ENCODE results near the gene PSAT1. TPM values are rescaled to one million over a fixed set of nuclear protein-coding genes. Genes with fewer than 3 reads are reported as not detected.

Gene PSAT1
- total RNA-seq, 4 donors from 2014 or later, result 3.0 to 36.2 (median 4.9) TPM

DNA sequence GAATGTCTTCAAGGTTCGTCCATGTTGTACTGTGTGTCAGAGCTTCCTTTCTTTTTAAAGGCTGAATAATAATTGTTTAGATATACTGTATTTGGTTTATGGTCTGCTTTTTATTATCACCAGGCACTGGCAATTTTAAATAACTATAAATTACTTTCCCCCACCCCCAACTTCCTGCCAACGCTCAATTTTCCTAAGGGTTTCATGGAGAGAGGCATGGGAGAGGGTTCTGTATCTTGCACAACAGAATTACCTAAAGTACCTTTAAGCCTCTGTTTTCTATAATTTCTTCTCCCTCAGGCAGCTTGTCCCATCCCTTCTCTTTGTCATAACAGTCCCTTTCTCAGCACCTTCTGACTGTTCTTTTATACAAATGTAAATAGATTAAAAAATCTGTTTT is 10.4 kb downstream of the PSAT1 start:
- DNase-seq (ENCODE audit: low spot score) (no peak), ATAC-seq (ENCODE audit: low FRiP score) (no peak)
- TF ChIP-seq, protein P1, sequence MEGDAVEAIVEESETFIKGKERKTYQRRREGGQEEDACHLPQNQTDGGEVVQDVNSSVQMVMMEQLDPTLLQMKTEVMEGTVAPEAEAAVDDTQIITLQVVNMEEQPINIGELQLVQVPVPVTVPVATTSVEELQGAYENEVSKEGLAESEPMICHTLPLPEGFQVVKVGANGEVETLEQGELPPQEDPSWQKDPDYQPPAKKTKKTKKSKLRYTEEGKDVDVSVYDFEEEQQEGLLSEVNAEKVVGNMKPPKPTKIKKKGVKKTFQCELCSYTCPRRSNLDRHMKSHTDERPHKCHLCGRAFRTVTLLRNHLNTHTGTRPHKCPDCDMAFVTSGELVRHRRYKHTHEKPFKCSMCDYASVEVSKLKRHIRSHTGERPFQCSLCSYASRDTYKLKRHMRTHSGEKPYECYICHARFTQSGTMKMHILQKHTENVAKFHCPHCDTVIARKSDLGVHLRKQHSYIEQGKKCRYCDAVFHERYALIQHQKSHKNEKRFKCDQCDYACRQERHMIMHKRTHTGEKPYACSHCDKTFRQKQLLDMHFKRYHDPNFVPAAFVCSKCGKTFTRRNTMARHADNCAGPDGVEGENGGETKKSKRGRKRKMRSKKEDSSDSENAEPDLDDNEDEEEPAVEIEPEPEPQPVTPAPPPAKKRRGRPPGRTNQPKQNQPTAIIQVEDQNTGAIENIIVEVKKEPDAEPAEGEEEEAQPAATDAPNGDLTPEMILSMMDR (IDR thresholded peaks at IDR 0.05), result no peak

GRCh38 chr9:78309066-78309465 is 12.1 kb downstream of the PSAT1 start:
- TF ChIP-seq, protein P1 (IDR thresholded peaks at IDR 0.05), result no peak
- no peak for ATAC-seq (ENCODE audit: low FRiP score)
- no peak for DNase-seq (ENCODE audit: low spot score)

DNA sequence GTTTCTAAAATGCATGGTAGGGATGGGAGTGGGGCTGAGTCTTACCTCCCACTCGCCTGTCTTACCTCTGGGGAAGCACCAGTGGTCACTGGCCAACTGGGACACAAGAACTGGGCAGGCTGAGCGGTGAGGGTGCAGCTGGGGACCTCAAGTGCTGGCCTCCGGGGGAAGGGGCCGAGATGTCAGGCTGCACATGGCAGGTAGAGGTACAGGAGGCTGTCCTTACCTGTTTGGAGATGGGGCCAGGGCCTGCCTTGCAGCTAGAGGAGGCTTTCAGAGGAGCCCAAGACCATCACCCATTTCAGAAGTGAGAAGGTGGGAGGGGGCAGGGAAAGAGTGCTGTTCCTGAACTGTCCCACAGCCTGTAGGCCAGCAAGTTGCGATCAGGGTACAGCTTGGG is 14.2 kb downstream of the PSAT1 start:
- TF ChIP-seq, protein P1 (IDR thresholded peaks at IDR 0.05), result no peak
- DNase-seq (ENCODE audit: low spot score) (no peak), ATAC-seq (ENCODE audit: low FRiP score) (no peak)

DNA sequence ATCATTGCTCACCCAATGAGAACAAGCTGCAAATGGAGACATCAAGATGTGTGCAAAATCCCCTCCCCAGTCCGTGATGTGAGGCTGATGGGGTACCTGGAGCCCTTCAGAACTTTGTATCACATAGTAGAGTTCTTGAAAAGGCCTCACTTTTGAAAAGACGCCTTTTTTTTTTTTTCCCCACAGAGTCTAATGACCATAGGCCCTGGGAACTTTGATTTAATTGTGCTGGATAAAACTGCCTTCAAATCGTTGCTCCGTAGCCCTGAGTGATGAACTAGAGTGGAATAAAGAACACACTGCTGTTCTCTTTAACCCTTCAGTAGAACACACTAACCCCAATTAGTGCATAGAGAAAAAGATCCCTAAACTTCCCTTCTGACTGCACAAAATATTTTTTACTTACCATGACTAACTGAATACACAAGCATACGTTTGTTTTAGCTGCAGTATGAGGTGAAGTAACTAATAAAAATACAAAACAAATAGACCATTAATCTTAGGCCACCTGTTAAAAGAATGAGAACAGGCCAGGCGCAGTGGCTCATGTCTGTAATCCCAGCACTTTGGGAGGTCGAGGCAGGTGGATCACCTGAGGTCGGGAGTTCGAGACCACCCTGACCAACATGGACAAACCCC is 15.1 kb downstream of the PSAT1 start:
- DNase-seq (ENCODE audit: low spot score), result no peak
- no peak for ATAC-seq (ENCODE audit: low FRiP score)
- TF ChIP-seq, protein P1 (IDR thresholded peaks at IDR 0.05), result no peak

DNA sequence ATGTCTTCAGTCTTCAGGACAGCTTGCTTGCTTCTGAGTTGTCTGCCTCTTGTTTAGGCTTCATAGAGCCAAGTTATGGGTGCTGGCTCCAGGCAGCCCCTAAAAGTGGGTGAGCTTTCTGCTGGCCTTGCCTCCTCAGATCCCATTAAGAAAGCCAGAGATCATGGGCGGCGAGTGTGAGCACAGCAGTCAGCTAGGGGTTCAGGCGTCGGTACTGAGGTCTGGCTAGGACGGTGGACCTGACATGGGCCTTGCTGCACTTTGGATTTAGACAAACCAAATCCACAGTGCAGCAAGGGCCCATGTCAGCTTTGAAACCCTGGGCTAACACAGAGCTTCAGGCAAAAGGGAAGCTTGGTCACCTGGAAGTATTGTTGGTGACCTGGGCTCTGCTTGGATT is 17.6 kb downstream of the PSAT1 start:
- ATAC-seq (ENCODE audit: low FRiP score) (no peak), DNase-seq (ENCODE audit: low spot score) (no peak)
- TF ChIP-seq, protein P1 (IDR thresholded peaks at IDR 0.05), result no peak

GRCh38 chr9:78314953-78315870 is 18.3 kb downstream of the PSAT1 start:
- ATAC-seq (ENCODE audit: low FRiP score), result no peak
- TF ChIP-seq, protein P1 (IDR thresholded peaks at IDR 0.05), result no peak

More at GRCh38 chr9:78314953-78315870, 18.3 kb downstream of the PSAT1 start:
- no peak for DNase-seq (ENCODE audit: low spot score)

Data from omental fat pad (tissue), 4 donors.